Gastrocnemius medialis (tissue), 4 donors: Measurements from ENCODE around the gene TSPAN7.

ENCODE experiments used
- CTCF ChIP-seq, 5 experiments: fragments of 450-650 bp in 3 of 5; fragments of 200-600 bp in 2 of 5; sonication (generic) in 2 of 5; IDR thresholded peaks in 4 of 5; conservative IDR thresholded peaks in 1 of 5; 1 replicate in 4 of 5; 2 replicates in 1 of 5; pipeline ENCODE4 v1.5.1; 2016 to 2019; ENCODE audit warnings: antibody characterized with exemption in 5 of 5, mild to moderate bottlenecking in 3 of 5, moderate library complexity in 3 of 5
- POLR2A ChIP-seq, 2 donors: fragments of 450-650 bp; IDR thresholded peaks; one replicate each; pipeline ENCODE4 v1.6.1; 2017; ENCODE audit warnings: antibody characterized with exemption in 2 of 2, mild to moderate bottlenecking in 2 of 2, moderate library complexity in 2 of 2

DNA sequence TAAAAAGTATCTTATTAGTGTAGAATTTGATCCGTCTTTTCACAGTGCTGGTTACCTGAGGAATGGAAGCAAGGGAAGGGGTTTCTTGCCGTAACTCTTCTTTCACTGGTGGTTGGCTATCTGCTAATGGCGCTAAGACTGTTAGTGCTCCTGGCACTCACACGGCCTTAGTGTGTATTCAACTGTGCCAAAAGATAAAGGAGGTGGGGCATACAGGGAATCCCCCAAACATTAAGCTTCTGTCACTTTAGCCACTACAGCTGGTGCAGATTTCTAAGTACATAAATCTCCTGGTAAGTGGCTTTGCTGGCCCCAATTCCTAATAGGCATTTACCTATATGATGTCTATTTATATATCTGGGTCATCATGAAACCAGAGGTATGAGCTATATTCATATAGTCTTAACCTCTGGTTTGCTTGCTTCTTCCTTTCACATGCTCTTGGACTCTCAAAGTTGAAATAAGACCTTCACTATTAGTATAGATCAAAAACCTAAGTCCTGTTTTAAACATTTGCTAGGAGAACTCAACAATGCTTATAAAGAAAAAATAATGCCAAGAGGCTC is 95.1 kb downstream of the TSPAN7 start:
- TF ChIP-seq CTCF (IDR thresholded peaks at IDR 0.05 in 4 of 5, conservative IDR thresholded peaks at IDR 0.05 in 1 of 5) (no peak), POLR2A (IDR thresholded peaks at IDR 0.05) (no peak)
